ENCODE data around the gene SRSF2.
"Not testable (repeated sequence)": the region's sequence is repeated elsewhere in the genome, so short reads cannot be mapped to it uniquely, and the experiment has no call there.

SRSF2 gene

GRCh38 chr17:76718516-76718915 is 18.6 kb downstream of the SRSF2 start:
- DNase-seq: no peak

- DNase-seq: no peak
Observed at GRCh38 chr17:76716839-76717215, 20.3 kb downstream of the SRSF2 start.

GRCh38 chr17:76716146-76716838 is 20.8 kb downstream of the SRSF2 start:
- DNase-seq: no peak

GRCh38 chr17:76715496-76715830 is 21.7 kb downstream of the SRSF2 start:
- no peak for DNase-seq

GRCh38 chr17:76714822-76715495 is 22.2 kb downstream of the SRSF2 start:
- peak; percentile 56 for DNase-seq

GRCh38 chr17:76714336-76714735 is 22.8 kb downstream of the SRSF2 start:
- no peak for DNase-seq

DNA sequence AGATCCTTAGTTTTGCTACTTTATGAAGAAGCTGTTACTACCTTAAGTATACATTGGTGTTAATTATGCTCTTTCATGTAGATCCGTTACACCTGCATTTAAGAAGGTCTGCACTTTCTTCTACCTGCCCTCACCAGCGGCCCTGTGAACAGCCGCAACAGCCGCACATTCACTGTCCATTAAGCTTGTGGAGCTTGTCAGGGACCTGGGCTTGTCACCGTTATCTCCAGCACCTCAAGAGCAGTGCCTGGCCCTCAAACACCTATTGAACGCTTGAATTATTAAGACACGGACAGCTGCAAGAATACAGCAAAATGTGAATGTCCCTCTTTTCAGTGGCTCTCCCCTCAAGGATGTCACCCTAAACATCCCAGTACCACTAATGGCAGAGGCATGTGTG is 23.4 kb downstream of the SRSF2 start:
- no peak for DNase-seq

DNA sequence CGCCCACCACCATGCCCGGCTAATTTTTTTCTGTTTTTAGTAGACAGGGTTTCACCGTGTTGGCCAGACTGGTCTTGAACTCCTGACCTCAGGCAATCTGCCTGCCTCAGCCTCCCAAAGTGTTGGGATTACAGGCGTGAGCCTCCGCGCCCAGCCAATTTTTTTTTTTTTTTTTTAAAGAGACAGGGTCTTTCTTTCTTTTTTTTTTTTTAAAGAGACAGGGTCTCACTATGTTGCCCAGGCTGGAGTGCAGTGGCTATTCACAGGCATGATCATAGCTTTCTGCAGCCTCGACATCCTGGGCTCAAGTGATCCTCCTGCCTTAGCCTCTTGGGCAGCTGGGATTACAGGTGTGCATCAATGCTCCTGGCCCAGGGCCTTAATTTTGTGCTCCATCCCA is 24.8 kb downstream of the SRSF2 start:
- not testable (repeated sequence) for DNase-seq

DNA sequence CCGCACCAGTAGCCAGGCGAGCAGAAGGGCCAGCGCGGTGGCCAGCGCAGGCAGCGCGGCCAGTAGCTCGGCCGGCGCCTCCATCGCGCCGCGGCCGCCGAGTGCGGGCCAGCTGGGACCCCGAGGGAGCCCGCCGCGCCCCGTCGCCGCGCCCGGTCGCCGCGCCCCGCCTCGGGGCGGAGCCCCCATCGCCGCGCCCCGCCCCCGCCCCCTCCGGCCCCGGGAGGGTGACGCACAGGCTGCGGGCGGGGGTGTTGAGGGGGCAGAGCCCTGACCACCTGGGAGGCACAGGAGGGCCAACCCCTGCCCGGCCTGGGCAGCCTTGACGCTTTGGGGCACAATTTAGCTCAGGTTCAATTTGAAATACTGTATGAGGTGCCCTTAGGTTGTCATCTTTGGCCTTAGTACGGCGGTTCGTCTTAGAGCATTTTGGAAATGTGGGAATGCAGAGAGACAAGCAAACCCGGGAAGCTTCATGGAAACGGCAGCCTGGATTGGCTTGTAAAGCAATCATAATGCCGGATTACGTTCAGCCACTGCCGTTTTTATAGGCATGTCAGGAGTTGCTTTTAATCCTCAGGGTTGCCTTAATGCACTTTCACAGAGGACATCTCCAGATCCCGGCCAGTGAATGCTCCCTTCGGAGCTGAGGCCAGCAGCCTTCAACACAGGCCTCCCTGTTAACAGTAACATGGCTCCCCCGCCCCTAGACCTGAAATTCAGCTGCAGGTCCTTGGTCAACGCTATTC is 26.1 kb downstream of the SRSF2 start, which contains the start of gene MXRA7:
Gene MXRA7 (minus strand): TSS at position 103 of the 749 bp plus-strand sequence. CDS start 19 bp downstream, at position 84.
- DNase-seq: peak; percentile 41

- DNase-seq: not testable (repeated sequence)
Observed at GRCh38 chr17:76709951-76710862, 26.9 kb downstream of the SRSF2 start.

DNA sequence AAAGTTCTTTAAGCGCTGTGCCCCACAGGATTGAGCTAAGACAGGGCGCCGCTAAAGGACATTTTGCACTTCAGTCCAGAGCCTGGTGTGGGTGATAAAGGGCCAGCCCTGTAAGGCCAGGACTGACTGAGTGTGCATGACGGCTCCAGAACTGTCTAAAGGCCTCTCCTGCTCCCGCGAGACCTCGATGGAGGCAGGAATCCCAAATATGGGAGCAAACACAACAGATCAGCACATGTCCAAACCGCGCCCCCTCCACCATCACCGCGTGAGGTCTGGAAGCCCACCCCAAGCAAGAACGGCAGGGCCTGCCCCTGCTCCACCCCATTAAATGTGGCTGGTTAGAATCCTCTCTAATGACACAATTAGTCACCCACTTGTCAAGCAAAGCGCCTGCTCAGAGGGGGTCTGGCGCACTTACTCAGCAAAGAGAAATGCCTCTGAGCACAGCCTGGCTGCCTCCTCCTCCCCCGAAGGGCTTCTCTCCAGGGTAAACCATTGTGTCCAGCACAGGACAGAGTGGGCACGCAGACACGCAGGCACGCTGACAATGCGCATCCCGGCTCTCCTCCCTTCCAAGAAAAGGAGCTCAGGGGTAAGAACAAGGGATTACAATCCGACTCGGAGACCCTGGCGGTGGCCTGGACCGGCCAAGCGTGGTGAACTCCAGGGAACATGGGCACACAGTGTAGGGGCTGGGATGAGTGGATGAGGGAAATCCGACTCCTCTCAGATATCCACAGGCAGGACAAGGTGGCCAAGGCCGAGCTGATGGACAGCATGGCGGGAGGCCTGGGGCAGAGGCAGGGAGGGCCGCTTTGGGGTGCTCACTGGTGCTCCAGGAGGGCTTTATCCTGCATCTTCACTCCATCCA is 27.8 kb downstream of the SRSF2 start:
- DNase-seq: no peak

GRCh38 chr17:76707985-76708807 is 28.9 kb downstream of the SRSF2 start:
- DNase-seq: no peak

GRCh38 chr17:76706817-76707216 is 30.3 kb downstream of the SRSF2 start:
- DNase-seq: no peak

DNA sequence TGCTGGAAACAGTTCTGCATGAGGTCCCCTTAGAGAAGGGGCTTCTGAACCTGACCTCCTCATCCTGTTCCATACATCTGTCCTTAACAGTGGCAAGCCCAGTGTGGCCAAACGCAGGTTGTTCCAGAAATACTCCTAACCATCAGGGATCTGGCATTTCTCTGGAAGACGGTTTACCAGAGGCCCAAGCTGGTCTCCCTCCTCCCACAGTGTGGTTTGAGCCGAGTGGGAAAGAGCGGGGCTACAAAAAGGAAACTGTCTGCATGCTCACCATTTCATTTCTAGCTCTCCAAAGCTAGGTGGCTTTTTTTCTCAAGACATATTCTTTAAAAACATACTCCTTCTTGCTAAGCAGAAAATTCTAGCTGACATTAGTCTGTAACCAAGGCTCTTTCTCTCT is 32.3 kb downstream of the SRSF2 start:
- DNase-seq: no peak

DNA sequence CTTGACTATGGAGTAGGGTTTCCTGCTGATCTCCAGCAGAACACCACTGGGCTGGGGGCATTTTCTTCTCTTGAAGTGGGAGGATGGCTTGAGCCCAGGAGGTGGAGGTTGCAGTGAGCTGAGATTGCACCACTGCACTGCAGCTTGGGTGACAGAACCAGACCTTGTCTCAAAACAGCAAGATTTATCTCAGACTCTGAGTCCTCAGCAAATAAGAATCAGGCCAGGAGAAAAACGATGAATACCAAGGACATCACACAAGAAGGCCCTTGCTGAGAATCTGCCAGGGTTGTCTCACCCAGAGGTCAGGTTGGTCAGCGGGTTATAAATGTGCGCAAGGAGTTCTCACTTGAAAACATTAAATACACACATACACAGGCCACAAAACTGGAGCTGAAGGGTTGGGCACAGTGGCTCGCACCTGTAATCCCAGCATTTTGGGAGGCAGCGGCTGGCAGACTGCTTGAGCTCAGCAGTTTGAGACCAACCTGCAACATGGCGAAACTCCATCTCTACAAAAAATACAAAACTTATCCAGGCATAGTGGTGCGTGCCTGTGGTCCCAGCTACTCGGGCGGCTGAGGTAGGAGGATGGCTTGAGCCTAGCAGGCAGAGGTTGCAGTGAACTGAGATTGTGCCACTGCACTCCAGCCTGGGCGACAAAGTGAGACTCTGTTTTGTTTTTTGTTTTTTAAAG is 34.0 kb downstream of the SRSF2 start:
- DNase-seq: no peak

- DNase-seq: no peak
Observed at GRCh38 chr17:76702076-76702475, 35.1 kb downstream of the SRSF2 start.

DNA sequence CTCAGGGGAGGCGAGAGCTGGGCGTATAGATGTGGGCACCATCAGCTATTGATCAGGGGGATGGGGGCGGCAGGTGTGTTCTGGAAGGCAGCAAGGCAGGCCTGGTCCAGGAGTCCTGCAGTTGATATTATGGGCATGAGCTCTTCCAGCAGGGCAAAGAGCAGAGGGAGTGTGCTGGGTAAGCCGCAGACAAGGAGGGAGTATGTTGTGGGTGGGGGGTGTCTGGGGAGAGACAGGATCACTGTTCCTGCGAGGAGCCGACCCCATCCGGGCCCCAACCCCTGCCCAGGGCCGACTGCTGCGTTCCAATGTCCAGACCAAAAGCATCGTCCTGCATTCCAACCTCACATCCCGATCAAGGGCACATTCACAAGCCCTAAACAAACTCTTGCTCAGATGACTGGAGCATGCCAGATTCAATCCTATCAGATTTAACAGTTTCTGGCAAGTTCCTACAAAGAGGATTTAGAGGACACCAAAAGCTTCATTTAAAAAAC is 35.6 kb downstream of the SRSF2 start:
- DNase-seq: no peak

- no peak for DNase-seq
Observed at GRCh38 chr17:76700617-76701470, 36.3 kb downstream of the SRSF2 start.

DNA sequence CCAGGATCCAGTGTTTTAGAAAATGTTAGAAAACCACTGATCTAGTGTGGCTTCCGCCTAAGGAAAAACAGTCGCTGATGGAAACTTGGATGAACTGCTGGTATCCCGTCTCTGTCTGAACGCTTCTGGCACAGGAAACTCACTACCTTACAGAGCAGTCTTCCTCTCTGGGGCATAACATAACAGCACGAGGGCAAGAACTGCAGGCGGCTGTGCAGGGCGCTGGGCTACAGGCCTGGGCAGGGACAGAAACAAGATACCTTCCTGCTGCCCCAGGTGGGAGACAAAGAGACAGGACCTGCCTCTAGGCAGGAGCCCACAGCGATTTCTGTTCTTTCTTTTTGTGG is 36.9 kb downstream of the SRSF2 start:
- DNase-seq: no peak
